ENCODE results near the gene PPM1L. TPM values are rescaled to one million over a fixed set of nuclear protein-coding genes. Genes with fewer than 3 reads are reported as not detected.
A peak's percentile ranks its signal among the peaks of the same experiment; 100 is the strongest.

The PPM1L gene
- total and polyA plus RNA-seq, 5 donors from 2014 or later = 0.28 to 1.9 (median 0.81) TPM

- H3K4me1 Mint-ChIP-seq = peaks cover 0 to 4% (median 2%) of the 10 kb centered on the region in 4 donors
- H3K27me3 Mint-ChIP-seq = peaks cover 25% of the 10 kb centered on the region
- H3K27ac Mint-ChIP-seq = no peak overlapping the region
- no peaks in the 10 kb centered on the region for H3K36me3 Mint-ChIP-seq
- H3K27me3 ChIP-seq (ENCODE audit: control insufficient read depth, insufficient read depth, low read length) = no peaks in the 10 kb centered on the region
- no peak overlapping the region for H3K4me3 Mint-ChIP-seq
- DNase-seq = no peak
- H3K4me3 ChIP-seq (ENCODE audit: low read depth, low read length) = no peak overlapping the region
- no peaks in the 10 kb centered on the region for H3K9me3 Mint-ChIP-seq
- no peak overlapping the region for H3K27ac ChIP-seq (ENCODE audit: insufficient read depth, low read length, poor library complexity, severe bottlenecking)
- H3K36me3 ChIP-seq (ENCODE audit: control insufficient read depth, insufficient read depth, low read length) = no peaks in the 10 kb centered on the region
- no peaks in the 10 kb centered on the region for H3K9me3 ChIP-seq (ENCODE audit: control insufficient read depth in 2 of 2, low read length in 2 of 2)
- no peaks in the 10 kb centered on the region for H3K4me1 ChIP-seq (ENCODE audit: control insufficient read depth, insufficient read depth, low read length, poor library complexity, severe bottlenecking)
- no peak for ATAC-seq (ENCODE audit: low read depth in 2 of 2)
These were observed 195.8 kb downstream of the PPM1L start for GRCh38 chr3:160951642-160952487.

DNA sequence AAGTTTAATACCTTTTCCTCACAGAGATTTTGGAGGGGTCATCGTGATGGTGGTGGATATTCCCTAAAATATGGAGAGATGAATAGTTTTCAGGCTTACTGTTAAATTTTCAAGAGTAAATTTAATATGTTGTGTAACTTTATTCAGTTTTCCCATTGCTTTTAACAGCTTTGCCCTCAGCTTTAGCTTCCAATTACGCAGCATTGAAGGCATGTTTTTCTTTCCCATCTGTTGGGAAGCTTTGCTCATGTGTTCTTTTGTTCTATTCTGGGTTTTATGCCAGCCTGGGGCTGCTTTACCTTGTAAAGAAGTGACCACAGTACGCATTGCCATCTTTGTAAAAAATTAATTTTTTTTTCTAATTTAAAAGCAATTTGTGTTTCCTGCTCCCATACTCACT is 197.7 kb downstream of the PPM1L start:
- ATAC-seq (ENCODE audit: low read depth in 2 of 2) (no peak), DNase-seq (no peak)
- H3K27me3 ChIP-seq (ENCODE audit: control insufficient read depth, insufficient read depth, low read length) = no peaks in the 10 kb centered on the region
- Mint-ChIP-seq H3K4me3 (no peak overlapping the region), H3K27ac (no peak overlapping the region), H3K9me3 (peaks cover 0 to 4% (median 0%) of the 10 kb centered on the region in 7 donors), H3K36me3 (no peaks in the 10 kb centered on the region), H3K27me3 (peaks cover 25% of the 10 kb centered on the region), H3K4me1 (peaks cover 0 to 4% (median 2%) of the 10 kb centered on the region in 4 donors)
- no peak overlapping the region for H3K4me3 ChIP-seq (ENCODE audit: low read depth, low read length)
- H3K9me3 ChIP-seq (ENCODE audit: control insufficient read depth in 2 of 2, low read length in 2 of 2) = no peaks in the 10 kb centered on the region
- H3K27ac ChIP-seq (ENCODE audit: insufficient read depth, low read length, poor library complexity, severe bottlenecking) = no peak overlapping the region
- no peaks in the 10 kb centered on the region for H3K4me1 ChIP-seq (ENCODE audit: control insufficient read depth, insufficient read depth, low read length, poor library complexity, severe bottlenecking)
- H3K36me3 ChIP-seq (ENCODE audit: control insufficient read depth, insufficient read depth, low read length) = no peaks in the 10 kb centered on the region

- peak overlapping the region in 1 of 4 donors; percentile 2 for H3K4me3 Mint-ChIP-seq
- H3K27me3 Mint-ChIP-seq = peaks cover 14% of the 10 kb centered on the region
- DNase-seq = peak in 1 of 3 donors; percentile 31
- Histone ChIP-seq H3K4me3 (ENCODE audit: low read depth, low read length) (no peak overlapping the region), H3K4me1 (ENCODE audit: control insufficient read depth, insufficient read depth, low read length, poor library complexity, severe bottlenecking) (no peaks in the 10 kb centered on the region), H3K27ac (ENCODE audit: insufficient read depth, low read length, poor library complexity, severe bottlenecking) (no peak overlapping the region), H3K27me3 (ENCODE audit: control insufficient read depth, insufficient read depth, low read length) (no peaks in the 10 kb centered on the region), H3K9me3 (ENCODE audit: control insufficient read depth in 2 of 2, low read length in 2 of 2) (no peaks in the 10 kb centered on the region), H3K36me3 (ENCODE audit: control insufficient read depth, insufficient read depth, low read length) (no peaks in the 10 kb centered on the region)
- peaks cover 0 to 4% (median 0%) of the 10 kb centered on the region in 7 donors for H3K9me3 Mint-ChIP-seq
- H3K36me3 Mint-ChIP-seq = no peaks in the 10 kb centered on the region
- no peak for ATAC-seq (ENCODE audit: low read depth in 2 of 2)
- H3K27ac Mint-ChIP-seq = no peak overlapping the region
- no peaks in the 10 kb centered on the region for H3K4me1 Mint-ChIP-seq
These were observed 200.8 kb downstream of the PPM1L start for GRCh38 chr3:160956785-160957184.

DNA sequence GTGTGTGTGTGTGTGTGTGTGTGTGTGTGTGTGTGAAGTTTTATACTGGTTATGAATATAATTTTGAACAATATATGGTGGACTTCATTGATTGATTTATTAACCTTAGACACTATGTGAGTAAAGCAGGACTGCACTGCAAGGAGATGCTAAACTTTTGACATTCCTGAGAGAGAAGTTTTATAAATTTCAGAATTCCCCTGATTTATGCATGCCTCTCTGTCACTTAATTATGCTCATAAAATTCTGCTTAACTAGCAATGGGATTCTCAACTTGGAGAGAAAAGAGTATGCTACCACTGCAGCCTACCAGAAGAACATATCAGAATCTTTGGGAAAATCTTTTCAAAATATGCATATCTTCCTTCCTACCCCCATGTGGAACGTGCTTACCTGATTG is 204.5 kb downstream of the PPM1L start:
- no peak for ATAC-seq (ENCODE audit: low read depth in 2 of 2)
- H3K4me3 Mint-ChIP-seq = no peak overlapping the region
- H3K9me3 Mint-ChIP-seq = peaks cover 0 to 5% (median 0%) of the 10 kb centered on the region in 7 donors

GRCh38 chr3:160963949-160964348 is 207.9 kb downstream of the PPM1L start:
- Mint-ChIP-seq H3K36me3 (no peaks in the 10 kb centered on the region), H3K27ac (no peak overlapping the region), H3K9me3 (peaks cover 0 to 1% (median 0%) of the 10 kb centered on the region in 7 donors), H3K4me1 (no peaks in the 10 kb centered on the region), H3K4me3 (no peak overlapping the region), H3K27me3 (no peaks in the 10 kb centered on the region)
- no peaks in the 10 kb centered on the region for H3K9me3 ChIP-seq (ENCODE audit: control insufficient read depth in 2 of 2, low read length in 2 of 2)
- no peak for ATAC-seq (ENCODE audit: low read depth in 2 of 2)
- H3K27me3 ChIP-seq (ENCODE audit: control insufficient read depth, insufficient read depth, low read length) = no peaks in the 10 kb centered on the region
- no peak overlapping the region for H3K27ac ChIP-seq (ENCODE audit: insufficient read depth, low read length, poor library complexity, severe bottlenecking)
- H3K36me3 ChIP-seq (ENCODE audit: control insufficient read depth, insufficient read depth, low read length) = no peaks in the 10 kb centered on the region
- H3K4me3 ChIP-seq (ENCODE audit: low read depth, low read length) = no peak overlapping the region
- no peak for DNase-seq
- no peaks in the 10 kb centered on the region for H3K4me1 ChIP-seq (ENCODE audit: control insufficient read depth, insufficient read depth, low read length, poor library complexity, severe bottlenecking)

More for the DNA sequence above, 204.5 kb downstream of the PPM1L start:
- Histone ChIP-seq H3K36me3 (ENCODE audit: control insufficient read depth, insufficient read depth, low read length) (no peaks in the 10 kb centered on the region), H3K9me3 (ENCODE audit: control insufficient read depth in 2 of 2, low read length in 2 of 2) (no peaks in the 10 kb centered on the region), H3K27ac (ENCODE audit: insufficient read depth, low read length, poor library complexity, severe bottlenecking) (no peak overlapping the region), H3K4me3 (ENCODE audit: low read depth, low read length) (no peak overlapping the region), H3K27me3 (ENCODE audit: control insufficient read depth, insufficient read depth, low read length) (no peaks in the 10 kb centered on the region), H3K4me1 (ENCODE audit: control insufficient read depth, insufficient read depth, low read length, poor library complexity, severe bottlenecking) (no peaks in the 10 kb centered on the region)
- Mint-ChIP-seq H3K27me3 (peaks cover 6% of the 10 kb centered on the region), H3K4me1 (no peaks in the 10 kb centered on the region), H3K36me3 (no peaks in the 10 kb centered on the region), H3K27ac (no peak overlapping the region)
- no peak for DNase-seq

GRCh38 chr3:160968761-160969160 is 212.7 kb downstream of the PPM1L start:
- H3K4me1 ChIP-seq (ENCODE audit: control insufficient read depth, insufficient read depth, low read length, poor library complexity, severe bottlenecking) = no peaks in the 10 kb centered on the region
- Mint-ChIP-seq H3K4me1 (peaks cover 5 to 8% (median 8%) of the 10 kb centered on the region in 4 donors), H3K27ac (no peak overlapping the region), H3K9me3 (peaks cover 0 to 8% (median 0%) of the 10 kb centered on the region in 7 donors), H3K27me3 (no peaks in the 10 kb centered on the region), H3K4me3 (no peak overlapping the region), H3K36me3 (no peaks in the 10 kb centered on the region)
- no peak for DNase-seq
- H3K36me3 ChIP-seq (ENCODE audit: control insufficient read depth, insufficient read depth, low read length) = no peaks in the 10 kb centered on the region
- no peak for ATAC-seq (ENCODE audit: low read depth in 2 of 2)
- no peak overlapping the region for H3K4me3 ChIP-seq (ENCODE audit: low read depth, low read length)
- no peaks in the 10 kb centered on the region for H3K9me3 ChIP-seq (ENCODE audit: control insufficient read depth in 2 of 2, low read length in 2 of 2)
- no peak overlapping the region for H3K27ac ChIP-seq (ENCODE audit: insufficient read depth, low read length, poor library complexity, severe bottlenecking)
- no peaks in the 10 kb centered on the region for H3K27me3 ChIP-seq (ENCODE audit: control insufficient read depth, insufficient read depth, low read length)

DNA sequence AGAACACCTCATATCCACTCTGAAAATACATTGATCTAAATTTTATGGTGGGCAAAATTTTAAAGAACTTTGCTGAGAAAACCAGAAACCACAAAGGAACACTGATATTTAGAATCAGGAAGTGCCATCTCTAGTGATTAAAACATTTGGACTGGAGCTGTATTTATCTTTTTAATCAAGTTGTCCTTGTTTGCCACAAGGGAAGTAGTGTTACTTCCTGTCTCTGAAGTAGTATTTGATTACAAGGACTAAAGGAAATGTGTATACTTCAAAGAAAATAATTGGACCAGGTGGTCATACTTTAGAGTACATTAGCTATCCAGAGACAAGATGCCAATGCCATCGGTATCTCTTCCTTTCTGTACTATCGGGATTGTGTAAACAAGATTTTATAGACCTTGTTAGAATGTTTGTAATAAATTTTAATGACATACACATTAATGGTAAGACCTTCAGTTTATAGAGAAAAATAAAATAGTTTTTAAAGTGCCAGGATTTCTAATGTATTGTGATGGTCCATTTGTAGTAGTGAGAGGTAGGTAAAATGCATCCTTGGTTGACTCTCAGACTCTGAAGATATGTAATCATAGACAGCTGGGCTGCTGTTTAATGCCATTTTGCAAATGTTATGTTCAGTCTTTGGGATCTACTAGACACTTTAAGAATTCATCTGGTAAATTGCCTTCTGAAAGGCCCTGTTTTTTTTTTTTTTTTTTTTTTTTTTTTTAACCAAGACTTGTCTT is 217.2 kb downstream of the PPM1L start:
- no peaks in the 10 kb centered on the region for H3K36me3 ChIP-seq (ENCODE audit: control insufficient read depth, insufficient read depth, low read length)
- H3K27ac Mint-ChIP-seq = no peak overlapping the region
- H3K4me3 Mint-ChIP-seq = no peak overlapping the region

More for the DNA sequence above, 217.2 kb downstream of the PPM1L start:
- no peaks in the 10 kb centered on the region for H3K4me1 ChIP-seq (ENCODE audit: control insufficient read depth, insufficient read depth, low read length, poor library complexity, severe bottlenecking)
- H3K27me3 ChIP-seq (ENCODE audit: control insufficient read depth, insufficient read depth, low read length) = no peaks in the 10 kb centered on the region
- H3K9me3 Mint-ChIP-seq = peaks cover 0 to 8% (median 3%) of the 10 kb centered on the region in 7 donors
- H3K27ac ChIP-seq (ENCODE audit: insufficient read depth, low read length, poor library complexity, severe bottlenecking) = no peak overlapping the region
- no peaks in the 10 kb centered on the region for H3K36me3 Mint-ChIP-seq
- ATAC-seq (ENCODE audit: low read depth in 2 of 2) (no peak), DNase-seq (no peak)
- H3K4me1 Mint-ChIP-seq = peaks cover 5 to 8% (median 8%) of the 10 kb centered on the region in 4 donors
- H3K4me3 ChIP-seq (ENCODE audit: low read depth, low read length) = no peak overlapping the region
- no peaks in the 10 kb centered on the region for H3K9me3 ChIP-seq (ENCODE audit: control insufficient read depth in 2 of 2, low read length in 2 of 2)
- no peaks in the 10 kb centered on the region for H3K27me3 Mint-ChIP-seq

Data from CD4-positive, CD25-positive, alpha-beta regulatory T cell (primary cell).